Omental fat pad (tissue), 4 donors: Measurements from ENCODE around the gene PPCDC. TPM values are rescaled to one million over a fixed set of nuclear protein-coding genes. Genes with fewer than 3 reads are reported as not detected.

ENCODE experiments used
- ATAC-seq: fragments of 150-250 bp; one replicate; pipeline ENCODE4 v1.9.1; 2016; ENCODE audit warnings: mild to moderate bottlenecking, moderate library complexity; ENCODE audit not compliant: low FRiP score
- DNase-seq: peaks from one replicate; pipeline ENCODE4 v3.0.0-alpha.2; 2019; ENCODE audit warnings: low spot score
- CTCF ChIP-seq, 3 donors: fragments of 450-650 bp; IDR thresholded peaks; one replicate each; pipeline ENCODE4 v1.5.1; 2016 to 2017; ENCODE audit warnings: antibody characterized with exemption in 3 of 3, mild to moderate bottlenecking in 3 of 3, moderate library complexity in 2 of 3
- total RNA-seq, 4 donors: library from RNA; depleted of rRNA; stranded (reverse); fragments of >200 nt; gene quantifications; one replicate each; pipeline ENCODE4 v1.1.0, GENCODE V29; 2016

Gene PPCDC
- total RNA-seq, 4 donors from 2014 or later = 9.7 to 21.5 (median 13.6) TPM

GRCh38 chr15:75043509-75044257, 20.3 kb downstream of the PPCDC start:
- ATAC-seq (peak; percentile 87), DNase-seq (peak; percentile 83)
- TF ChIP-seq CTCF (IDR thresholded peaks at IDR 0.05) = peak in 1 of 3 donors; percentile 6

- no peak for TF ChIP-seq CTCF (IDR thresholded peaks at IDR 0.05)
- DNase-seq (no peak), ATAC-seq (no peak)
Measured at GRCh38 chr15:75044258-75044878, 21.0 kb downstream of the PPCDC start.

GRCh38 chr15:75045332-75046015, 22.1 kb downstream of the PPCDC start:
- DNase-seq = no peak
- TF ChIP-seq CTCF (IDR thresholded peaks at IDR 0.05) = no peak
- no peak for ATAC-seq

GRCh38 chr15:75048394-75048793, 25.0 kb downstream of the PPCDC start:
- no peak for DNase-seq
- no peak for TF ChIP-seq CTCF (IDR thresholded peaks at IDR 0.05)
- ATAC-seq = no peak

GRCh38 chr15:75049392-75049791, 26.0 kb downstream of the PPCDC start:
- DNase-seq (peak; percentile 44), ATAC-seq (no peak)
- no peak for TF ChIP-seq CTCF (IDR thresholded peaks at IDR 0.05)

- ATAC-seq = no peak
- DNase-seq = no peak
- TF ChIP-seq CTCF (IDR thresholded peaks at IDR 0.05) = no peak
Measured at GRCh38 chr15:75050283-75050682, 26.9 kb downstream of the PPCDC start.
